Smooth muscle cell (in vitro differentiated cells): ENCODE results near the gene CLEC17A. TPM values are rescaled to one million over a fixed set of nuclear protein-coding genes. Genes with fewer than 3 reads are reported as not detected.
"Not testable (repeated sequence)": the region's sequence is repeated elsewhere in the genome, so short reads cannot be mapped to it uniquely, and the experiment has no call there.

ENCODE experiments used
- DNase-seq: peaks from one replicate; lab custom pipeline; 2025; ENCODE audit not compliant: unreplicated experiment; lab: John Stamatoyannopoulos, UW
- H2AFZ ChIP-seq: fragments of 200-600 bp; sonication (generic); 2 replicates; pipeline ENCODE4 v1.6.0; 2016; ENCODE audit warnings: antibody characterized with exemption, low read depth, mild to moderate bottlenecking
- H3F3A ChIP-seq: fragments of 200-600 bp; sonication (generic); 2 replicates; pipeline ENCODE4 v1.6.0; 2017; ENCODE audit warnings: antibody characterized with exemption, low read depth
- H3K27ac ChIP-seq: fragments of 200-600 bp; sonication (generic); 2 replicates; pipeline ENCODE4 v1.5.1; 2016; ENCODE audit warnings: low read depth, mild to moderate bottlenecking
- H3K27me3 ChIP-seq: fragments of 200-600 bp; sonication (generic); 2 replicates; pipeline ENCODE4 v1.6.1; 2016; ENCODE audit warnings: low read depth, mild to moderate bottlenecking
- H3K36me3 ChIP-seq: fragments of 200-600 bp; sonication (generic); 2 replicates; pipeline ENCODE4 v1.5.1; 2016; ENCODE audit warnings: low read depth
- H3K4me1 ChIP-seq: fragments of 200-600 bp; sonication (generic); 2 replicates; pipeline ENCODE4 v1.5.1; 2016; ENCODE audit warnings: low read depth
- H3K4me2 ChIP-seq: fragments of 200-600 bp; sonication (generic); 2 replicates; pipeline ENCODE4 v1.6.0; 2016; ENCODE audit warnings: mild to moderate bottlenecking
- H3K4me3 ChIP-seq: fragments of 200-600 bp; sonication (generic); 2 replicates; pipeline ENCODE4 v1.5.1; 2016; ENCODE audit warnings: mild to moderate bottlenecking
- H3K79me2 ChIP-seq: fragments of 200-600 bp; sonication (generic); 2 replicates; pipeline ENCODE4 v1.6.0; 2016; ENCODE audit warnings: low read depth, mild to moderate bottlenecking
- H3K9ac ChIP-seq: fragments of 200-600 bp; sonication (generic); 2 replicates; pipeline ENCODE4 v1.6.0; 2016; ENCODE audit warnings: low read depth
- H3K9me3 ChIP-seq: fragments of 200-600 bp; sonication (generic); replicated peaks from 2 replicates; pipeline ENCODE4 v1.5.1; 2016; ENCODE audit warnings: low read depth
- H4K20me1 ChIP-seq: fragments of 200-600 bp; sonication (generic); 2 replicates; pipeline ENCODE4 v1.6.0; 2016; ENCODE audit warnings: low read depth
- CTCF ChIP-seq: fragments of 200-600 bp; sonication (generic); IDR thresholded peaks from 2 replicates; pipeline ENCODE4 v1.5.1; 2017; ENCODE audit warnings: borderline replicate concordance, mild to moderate bottlenecking, antibody characterized with exemption; ENCODE audit not compliant: insufficient read depth, poor library complexity, severe bottlenecking
- WGBS: methylation state at CpG from one replicate; pipeline ENCODE4 v1.1.7; 2016; ENCODE audit warnings: low lambda C conversion rate; 5-methylcytosine and 5-hydroxymethylcytosine counted together
- polyA plus RNA-seq: library from polyadenylated mRNA; unstranded; fragments of >200 nt; fragmentation: Nextera tagmentation; extraction: Ambion mirVana; gene quantifications from 2 replicates; pipeline ENCODE4 v1.2.1, GENCODE V29; 2016
- total RNA-seq: library from RNA; depleted of rRNA; stranded (reverse); fragments of >200 nt; gene quantifications from 2 replicates; pipeline ENCODE4 v1.2.3, GENCODE V29; 2014

The CLEC17A gene
- total and polyA plus RNA-seq, 2 experiments from 2014 or later: not detected

GRCh38 chr19:14615623-14616022 is 32.7 kb downstream of the CLEC17A start:
- no peak overlapping the region for H3K27ac ChIP-seq
- no peak for TF ChIP-seq CTCF
- H3K9ac ChIP-seq: no peak overlapping the region
- H3K27me3 ChIP-seq: no peaks in the 10 kb centered on the region
- WGBS: 91% methylated on average over 8 of the region's 8 CpGs
- H3K4me2 ChIP-seq: no peak overlapping the region
- H3K79me2 ChIP-seq: no peaks in the 10 kb centered on the region
- no peaks in the 10 kb centered on the region for H3K36me3 ChIP-seq
- no peak overlapping the region for H3K4me3 ChIP-seq
- no peak for DNase-seq
- H3K9me3 ChIP-seq: peaks cover 4% of the 10 kb centered on the region
- H4K20me1 ChIP-seq: no peaks in the 10 kb centered on the region
- no peak overlapping the region for H2AFZ ChIP-seq
- no peaks in the 10 kb centered on the region for H3F3A ChIP-seq
- H3K4me1 ChIP-seq: no peaks in the 10 kb centered on the region

- no peak overlapping the region for H3K4me2 ChIP-seq
- WGBS: 83% methylated on average over 3 of the region's 3 CpGs
Measured at GRCh38 chr19:14616407-14616806, 33.5 kb downstream of the CLEC17A start.

GRCh38 chr19:14619404-14619803 is 36.5 kb downstream of the CLEC17A start:
- Histone ChIP-seq H3K79me2 (no peaks in the 10 kb centered on the region), H3F3A (no peaks in the 10 kb centered on the region), H3K36me3 (no peaks in the 10 kb centered on the region), H3K4me3 (no peak overlapping the region), H3K27ac (no peak overlapping the region), H3K4me2 (no peak overlapping the region), H3K4me1 (no peaks in the 10 kb centered on the region), H3K27me3 (no peaks in the 10 kb centered on the region), H3K9ac (no peak overlapping the region), H3K9me3 (peaks cover 4% of the 10 kb centered on the region), H2AFZ (no peak overlapping the region), H4K20me1 (no peaks in the 10 kb centered on the region)
- no peak for DNase-seq
- no peak for TF ChIP-seq CTCF

More at GRCh38 chr19:14616407-14616806, 33.5 kb downstream of the CLEC17A start:
- Histone ChIP-seq H3K4me1 (no peaks in the 10 kb centered on the region), H3F3A (no peaks in the 10 kb centered on the region), H3K4me3 (no peak overlapping the region), H3K79me2 (no peaks in the 10 kb centered on the region), H4K20me1 (no peaks in the 10 kb centered on the region), H3K36me3 (no peaks in the 10 kb centered on the region), H3K27me3 (no peaks in the 10 kb centered on the region), H3K9me3 (peaks cover 4% of the 10 kb centered on the region), H3K27ac (no peak overlapping the region), H3K9ac (no peak overlapping the region), H2AFZ (no peak overlapping the region)
- DNase-seq: no peak
- no peak for TF ChIP-seq CTCF

GRCh38 chr19:14624491-14624890 is 41.6 kb downstream of the CLEC17A start:
- not testable (repeated sequence) for DNase-seq, H3K36me3 ChIP-seq, H4K20me1 ChIP-seq, H3K27ac ChIP-seq, H3K4me1 ChIP-seq, H3K27me3 ChIP-seq, H3K9ac ChIP-seq, H3K4me3 ChIP-seq, H3K79me2 ChIP-seq, H3K4me2 ChIP-seq, H2AFZ ChIP-seq, H3K9me3 ChIP-seq, H3F3A ChIP-seq
- 82% methylated on average over 6 of the region's 6 CpGs for WGBS
